ENCODE results near the gene TES. TPM values are rescaled to one million over a fixed set of nuclear protein-coding genes. Genes with fewer than 3 reads are reported as not detected.

Gene TES
- total and polyA plus RNA-seq, 2 of the 8 experiments (the other 6 are each of a cell fraction or from before 2014, with no cell fraction given): 18.2 to 36.3 TPM

DNA sequence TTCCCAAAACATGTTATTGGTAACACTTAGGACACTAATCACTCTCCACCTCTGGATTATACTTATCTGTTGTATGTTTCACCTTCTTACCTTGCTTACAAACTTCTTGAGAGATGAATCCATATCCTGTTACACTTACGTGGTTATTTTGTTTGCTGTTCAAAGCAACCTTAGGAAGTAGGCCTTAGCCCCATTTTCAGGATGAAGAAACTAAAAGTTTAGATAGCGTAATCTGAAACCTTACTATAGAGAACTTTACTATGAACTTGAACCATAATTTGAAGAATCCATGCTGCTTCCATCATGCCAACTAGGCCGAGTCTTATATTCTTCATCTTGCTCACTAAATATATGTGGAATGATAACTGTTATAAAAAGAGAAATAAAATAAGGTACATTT, 4.6 kb downstream of the TES start:
- no peak overlapping the region for H2BK20ac ChIP-seq (ENCODE audit: low read length)
- no peak overlapping the region for H2AK5ac ChIP-seq (ENCODE audit: low read depth, low read length)
- H4K5ac ChIP-seq (ENCODE audit: insufficient read length, low read depth, low read length): no peak overlapping the region
- CTCF ChIA-PET (ENCODE audit: partially characterized antibody): interaction anchor here (1.2 to 3.4 kb wide), 3 partner anchors 17 to 76 kb away, joined by 3 to 23 read pairs (median 16); no protein-coding TSS in a partner anchor
- POLR2A ChIA-PET (ENCODE audit: partially characterized antibody): no interaction called here
- DNase-seq (ENCODE audit: low read depth in 1 of 2, low spot score in 2 of 2) (no peak), FAIRE-seq (no peak)
- no peak overlapping the region for H2BK120ac ChIP-seq (replicated peaks; ENCODE audit: low read depth, low read length)
- no peaks in the 10 kb centered on the region for H3K27me3 ChIP-seq (replicated peaks in 1 of 4; ENCODE audit: control insufficient read depth in 3 of 4, extremely low read depth in 1 of 4, insufficient read depth in 3 of 4, low read length in 3 of 4)
- no peak overlapping the region for H2AFZ ChIP-seq (ENCODE audit: low read length)
- H3K4me1 ChIP-seq (replicated peaks in 1 of 4; ENCODE audit: control insufficient read depth in 3 of 4, insufficient read depth in 4 of 4, low read length in 3 of 4): 0 out of 7 replicates have a peak, but pooled peaks cover 0 to 1% (median 0%) of the 10 kb centered on the region in 4 experiments
- peaks cover 3% of the 10 kb centered on the region; the same call in 1 of the 2 replicates for H3K23me2 ChIP-seq (ENCODE audit: low read depth, low read length)
- H4K91ac ChIP-seq (replicated peaks; ENCODE audit: insufficient read length, low read length): no peak overlapping the region
- H3K4ac ChIP-seq (replicated peaks; ENCODE audit: insufficient read length, low read depth, low read length): no peak overlapping the region
- 0 out of 4 replicates have a peak, but pooled peaks cover 0 to 17% of the 10 kb centered on the region in 2 experiments for H3K79me2 ChIP-seq (ENCODE audit: control insufficient read depth in 1 of 2, insufficient read depth in 2 of 2, low read length in 2 of 2)
- no peak overlapping the region for H3K18ac ChIP-seq (ENCODE audit: extremely low read depth, low read length)
- H4K20me1 ChIP-seq (replicated peaks in 1 of 2; ENCODE audit: control insufficient read depth in 1 of 2, insufficient read depth in 2 of 2, low read length in 2 of 2): no peaks in the 10 kb centered on the region
- no peak overlapping the region for H2BK15ac ChIP-seq (ENCODE audit: low read length)
- no peak overlapping the region for H3K56ac ChIP-seq (replicated peaks; ENCODE audit: insufficient read length, low read depth, low read length)
- no peaks in the 10 kb centered on the region for H3K9me3 ChIP-seq (ENCODE audit: insufficient read depth in 2 of 2, low read depth in 1 of 2, low read length in 1 of 2)
- no peaks in the 10 kb centered on the region for H3K79me1 ChIP-seq (ENCODE audit: low read depth, low read length)
- 91% methylated on average over 3 of the region's 3 CpGs; no CpG with 5 or more reads in 1 of the 2 experiments for WGBS, 2 experiments (ENCODE audit: extremely low coverage in 1 of 2, insufficient coverage in 1 of 2, insufficient read length in 1 of 2, insufficient replicate concordance in 2 of 2, low coverage in 1 of 2, low lambda C conversion rate in 2 of 2, missing lambda C conversion rate in 1 of 2)
- no peak overlapping the region for H2BK5ac ChIP-seq (ENCODE audit: low read depth, low read length)
- H3K9ac ChIP-seq (replicated peaks in 1 of 4; ENCODE audit: extremely low read depth in 1 of 4, low read depth in 3 of 4, low read length in 3 of 4): no peak overlapping the region
- no peak overlapping the region for H3K23ac ChIP-seq (ENCODE audit: insufficient read length)
- H3K14ac ChIP-seq (ENCODE audit: insufficient read length): no peak overlapping the region
- no peak overlapping the region for H3K27ac ChIP-seq (ENCODE audit: low read depth, low read length)
- H3K4me3 ChIP-seq (ENCODE audit: extremely low read depth in 1 of 4, insufficient read depth in 2 of 4, low read depth in 3 of 4, low read length in 4 of 4): no peak overlapping the region
- no peak overlapping the region for H3K4me2 ChIP-seq (ENCODE audit: insufficient read depth in 1 of 2, low read depth in 2 of 2, low read length in 2 of 2)
- H2BK12ac ChIP-seq (ENCODE audit: low read depth, low read length): no peak overlapping the region
- H3K36me3 ChIP-seq (ENCODE audit: control insufficient read depth in 2 of 4, insufficient read depth in 4 of 4, low read length in 3 of 4): no peaks in the 10 kb centered on the region; a peak in 1 of 8 replicates
- no peak overlapping the region for H4K8ac ChIP-seq (ENCODE audit: extremely low read depth, insufficient read depth, low read length)
- TF ChIP-seq RBBP5 (IDR thresholded peaks at IDR 0.05; ENCODE audit: borderline replicate concordance, low read depth, low read length) (no peak), POLR2A (IDR thresholded peaks at IDR 0.05; ENCODE audit: control extremely low read depth in 1 of 2, low read depth in 2 of 2, low read length in 2 of 2) (no peak), CTBP2 (IDR thresholded peaks at IDR 0.05; ENCODE audit: borderline replicate concordance, insufficient read depth, insufficient read length, low read length) (no peak), POU5F1 (IDR thresholded peaks at IDR 0.05; ENCODE audit: low read depth, low read length) (no peak), EGR1 (IDR thresholded peaks at IDR 0.05; ENCODE audit: borderline replicate concordance, low read depth, low read length) (no peak), EZH2 (IDR thresholded peaks at IDR 0.05; ENCODE audit: low read depth, low read length, severe bottlenecking) (no peak), PHF8 (conservative IDR thresholded peaks at IDR 0.05; ENCODE audit: low read depth, low read length) (no peak), RFX5 (IDR thresholded peaks at IDR 0.05; ENCODE audit: borderline replicate concordance, low read depth, low read length) (no peak), CHD1 (IDR thresholded peaks at IDR 0.05; ENCODE audit: low read depth, low read length) (no peak), ASH2L (IDR thresholded peaks at IDR 0.05; ENCODE audit: low read length) (no peak), RNF2 (IDR thresholded peaks at IDR 0.05; ENCODE audit: borderline replicate concordance, low read depth, low read length, missing control alignments, poor library complexity, severe bottlenecking) (no peak), JUND (IDR thresholded peaks at IDR 0.05; ENCODE audit: low read length) (no peak)
- TF ChIP-seq, protein P1, sequence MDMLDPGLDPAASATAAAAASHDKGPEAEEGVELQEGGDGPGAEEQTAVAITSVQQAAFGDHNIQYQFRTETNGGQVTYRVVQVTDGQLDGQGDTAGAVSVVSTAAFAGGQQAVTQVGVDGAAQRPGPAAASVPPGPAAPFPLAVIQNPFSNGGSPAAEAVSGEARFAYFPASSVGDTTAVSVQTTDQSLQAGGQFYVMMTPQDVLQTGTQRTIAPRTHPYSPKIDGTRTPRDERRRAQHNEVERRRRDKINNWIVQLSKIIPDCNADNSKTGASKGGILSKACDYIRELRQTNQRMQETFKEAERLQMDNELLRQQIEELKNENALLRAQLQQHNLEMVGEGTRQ (IDR thresholded peaks at IDR 0.05; ENCODE audit: low read length): no peak
